ENCODE results near the gene HOXB4. TPM values are rescaled to one million over a fixed set of nuclear protein-coding genes. Genes with fewer than 3 reads are reported as not detected.
"Not testable (repeated sequence)": the region's sequence is repeated elsewhere in the genome, so short reads cannot be mapped to it uniquely, and the experiment has no call there.

Gene HOXB4
- total RNA-seq, 4 donors from 2014 or later: 0.42 to 2.9 (median 1.4) TPM

GRCh38 chr17:48540213-48540612 lies 37.9 kb downstream of the HOXB4 start:
- DNase-seq (ENCODE audit: low spot score in 2 of 2): no peak
- TF ChIP-seq, protein P1, sequence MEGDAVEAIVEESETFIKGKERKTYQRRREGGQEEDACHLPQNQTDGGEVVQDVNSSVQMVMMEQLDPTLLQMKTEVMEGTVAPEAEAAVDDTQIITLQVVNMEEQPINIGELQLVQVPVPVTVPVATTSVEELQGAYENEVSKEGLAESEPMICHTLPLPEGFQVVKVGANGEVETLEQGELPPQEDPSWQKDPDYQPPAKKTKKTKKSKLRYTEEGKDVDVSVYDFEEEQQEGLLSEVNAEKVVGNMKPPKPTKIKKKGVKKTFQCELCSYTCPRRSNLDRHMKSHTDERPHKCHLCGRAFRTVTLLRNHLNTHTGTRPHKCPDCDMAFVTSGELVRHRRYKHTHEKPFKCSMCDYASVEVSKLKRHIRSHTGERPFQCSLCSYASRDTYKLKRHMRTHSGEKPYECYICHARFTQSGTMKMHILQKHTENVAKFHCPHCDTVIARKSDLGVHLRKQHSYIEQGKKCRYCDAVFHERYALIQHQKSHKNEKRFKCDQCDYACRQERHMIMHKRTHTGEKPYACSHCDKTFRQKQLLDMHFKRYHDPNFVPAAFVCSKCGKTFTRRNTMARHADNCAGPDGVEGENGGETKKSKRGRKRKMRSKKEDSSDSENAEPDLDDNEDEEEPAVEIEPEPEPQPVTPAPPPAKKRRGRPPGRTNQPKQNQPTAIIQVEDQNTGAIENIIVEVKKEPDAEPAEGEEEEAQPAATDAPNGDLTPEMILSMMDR (IDR thresholded peaks at IDR 0.05): no peak
- no peak for TF ChIP-seq POLR2A (IDR thresholded peaks at IDR 0.05)
- WGBS, 2 donors: 100% methylated on average over 1 of the region's 1 CpG
- no peak overlapping the region for H3K4me3 ChIP-seq (ENCODE audit: low read depth, poor library complexity, severe bottlenecking)
- intact Hi-C loops (cut with DNase I; ENCODE audit: low total_unique reads): no loop called here

- intact Hi-C loops (cut with DNase I; ENCODE audit: low total_unique reads): no loop called here
- 82 to 83% methylated on average over 4 of the region's 4 CpGs for WGBS, 2 donors
- H3K4me3 ChIP-seq (ENCODE audit: low read depth, poor library complexity, severe bottlenecking): no peak overlapping the region
- no peak for DNase-seq (ENCODE audit: low spot score in 2 of 2)
- TF ChIP-seq, protein P1 (IDR thresholded peaks at IDR 0.05): no peak
These were observed 39.0 kb downstream of the HOXB4 start for GRCh38 chr17:48539177-48539576.

GRCh38 chr17:48537316-48537715 lies 40.8 kb downstream of the HOXB4 start:
- WGBS, 2 donors: 95 to 98% methylated on average over 3 of the region's 3 CpGs
- intact Hi-C loops (cut with DNase I; ENCODE audit: low total_unique reads): no loop called here
- TF ChIP-seq POLR2A (IDR thresholded peaks at IDR 0.05): no peak
- TF ChIP-seq, protein P1 (IDR thresholded peaks at IDR 0.05): no peak
- no peak overlapping the region for H3K4me3 ChIP-seq (ENCODE audit: low read depth, poor library complexity, severe bottlenecking)
- DNase-seq (ENCODE audit: low spot score in 2 of 2): no peak

GRCh38 chr17:48535793-48536559 lies 42.2 kb downstream of the HOXB4 start:
- intact Hi-C loops (cut with DNase I; ENCODE audit: low total_unique reads); DNase-seq (ENCODE audit: low spot score in 2 of 2); H3K4me3 ChIP-seq (ENCODE audit: low read depth, poor library complexity, severe bottlenecking): not testable (repeated sequence)
- WGBS, 2 donors: 84 to 89% methylated on average over 9 of the region's 9 CpGs

DNA sequence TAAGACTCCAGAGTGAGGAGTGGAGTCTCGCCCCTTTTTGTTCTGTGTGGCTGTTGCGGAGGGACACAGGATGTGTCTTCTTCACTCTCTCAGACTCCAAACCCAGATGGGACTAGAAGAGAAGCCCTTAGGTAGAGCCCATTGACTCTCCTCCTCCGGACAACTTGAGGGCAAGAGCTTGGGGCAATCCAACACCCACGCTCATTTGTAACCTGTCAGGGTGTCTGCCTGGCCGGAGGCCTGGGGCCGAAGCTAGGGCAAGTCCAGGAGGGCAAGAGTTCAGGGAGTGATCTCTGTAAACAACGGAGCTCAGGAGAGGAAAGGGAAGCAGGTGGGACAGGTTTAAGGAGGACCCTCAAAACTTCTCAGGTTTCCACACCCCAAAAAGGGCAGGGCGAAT lies 45.9 kb downstream of the HOXB4 start:
- no peak for DNase-seq (ENCODE audit: low spot score in 2 of 2)
- 89 to 95% methylated on average over 8 of the region's 8 CpGs for WGBS, 2 donors
- H3K4me3 ChIP-seq (ENCODE audit: low read depth, poor library complexity, severe bottlenecking): no peak overlapping the region
- TF ChIP-seq, protein P1 (IDR thresholded peaks at IDR 0.05): no peak
- TF ChIP-seq POLR2A (IDR thresholded peaks at IDR 0.05): no peak
- intact Hi-C loops (cut with DNase I; ENCODE audit: low total_unique reads): no loop called here

DNA sequence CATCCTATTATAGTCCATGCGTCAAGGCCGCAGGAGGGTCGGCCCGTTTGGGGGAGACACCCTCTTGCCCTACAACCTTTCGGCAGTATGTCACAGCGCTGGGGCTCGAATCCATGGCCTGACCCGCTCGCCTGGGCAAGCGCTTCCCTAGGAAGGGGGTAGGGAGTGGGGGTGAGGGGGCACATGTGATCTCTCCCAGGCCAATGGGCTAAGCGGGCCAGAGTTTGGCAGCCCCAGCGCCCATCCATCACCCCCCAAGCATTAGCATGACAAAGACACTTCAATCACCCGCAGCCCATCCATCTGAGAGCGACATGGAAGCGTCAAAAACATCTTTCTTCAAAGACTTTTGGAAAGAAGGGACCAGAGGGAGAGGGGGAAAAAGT lies 47.3 kb downstream of the HOXB4 start, which contains the start of gene HOXB1:
Gene HOXB1 (minus strand): TSS at position 125 of the 386 bp plus-strand sequence. CDS start 107 bp downstream, at position 18.
- H3K4me3 ChIP-seq (ENCODE audit: low read depth, poor library complexity, severe bottlenecking): no peak within 1 kb of the TSS
- DNase-seq (ENCODE audit: low spot score in 2 of 2): no peak
- TF ChIP-seq, protein P1 (IDR thresholded peaks at IDR 0.05): no peak
- no peak for TF ChIP-seq POLR2A (IDR thresholded peaks at IDR 0.05)
- intact Hi-C loops (cut with DNase I; ENCODE audit: low total_unique reads): no loop called here
- WGBS, 2 donors: 84 to 94% methylated on average over 15 of the region's 15 CpGs

Data from lower leg skin (tissue), 4 donors.